Activated T-cell treated with anti-CD3 and anti-CD28 coated beads, Interleukin-2, amount 50 U/mL, for 4 hours (primary cell): ENCODE data around the gene LSP1. TPM values are rescaled to one million over a fixed set of nuclear protein-coding genes. Genes with fewer than 3 reads are reported as not detected.

Experiments used
- ATAC-seq, 2 donors: fragments of 200-7000 bp; cut with Tn5 transposase; one replicate each; pipeline ENCODE4 v1.10.0; 2021
- DNase-seq: peaks from one replicate; pipeline ENCODE4 v3.0.0-alpha.2; 2020
- H3K27me3 Mint-ChIP-seq: one replicate; pipeline ENCODE4 v1.8.0; 2021; ENCODE audit warnings: low read depth, mixed read lengths
- H3K36me3 Mint-ChIP-seq: one replicate; pipeline ENCODE4 v1.8.0; 2022; ENCODE audit warnings: mixed read lengths; ENCODE audit not compliant: insufficient read depth
- H3K4me1 Mint-ChIP-seq: one replicate; pipeline ENCODE4 v1.8.0; 2021; ENCODE audit warnings: low read depth, mixed read lengths
- H3K4me3 Mint-ChIP-seq: one replicate; pipeline ENCODE4 v1.8.0; 2021; ENCODE audit warnings: mild to moderate bottlenecking, moderate library complexity, mixed read lengths
- H3K9me3 Mint-ChIP-seq: one replicate; pipeline ENCODE4 v1.8.0; 2021; ENCODE audit warnings: mixed read lengths
- total RNA-seq, 3 donors: library from RNA; stranded (reverse); gene quantifications; one replicate each; pipeline ENCODE4 v1.2.1, GENCODE V29; 2021

The LSP1 gene
- total RNA-seq, 3 donors from 2014 or later, result 34.6 to 71.7 (median 60.6) TPM

GRCh38 chr11:1926156-1927025 lies 73.5 kb downstream of the LSP1 start:
- Mint-ChIP-seq H3K36me3 (no peaks in the 10 kb centered on the region), H3K4me3 (no peak overlapping the region), H3K9me3 (no peaks in the 10 kb centered on the region), H3K4me1 (peaks cover 2% of the 10 kb centered on the region), H3K27me3 (peaks cover 9% of the 10 kb centered on the region)
- no peak for ATAC-seq
- DNase-seq, result no peak

GRCh38 chr11:1927026-1927847 lies 74.4 kb downstream of the LSP1 start:
- DNase-seq (no peak), ATAC-seq (no peak)
- Mint-ChIP-seq H3K4me3 (no peak overlapping the region), H3K36me3 (no peaks in the 10 kb centered on the region), H3K27me3 (peaks cover 9% of the 10 kb centered on the region), H3K4me1 (peaks cover 2% of the 10 kb centered on the region), H3K9me3 (no peaks in the 10 kb centered on the region)

GRCh38 chr11:1927848-1928469 lies 75.1 kb downstream of the LSP1 start:
- peaks cover 9% of the 10 kb centered on the region for H3K27me3 Mint-ChIP-seq
- H3K4me1 Mint-ChIP-seq, result no peaks in the 10 kb centered on the region
- no peak overlapping the region for H3K4me3 Mint-ChIP-seq
- no peak for ATAC-seq
- no peaks in the 10 kb centered on the region for H3K36me3 Mint-ChIP-seq
- no peak for DNase-seq
- H3K9me3 Mint-ChIP-seq, result no peaks in the 10 kb centered on the region

GRCh38 chr11:1928470-1928890 lies 75.6 kb downstream of the LSP1 start:
- Mint-ChIP-seq H3K4me3 (no peak overlapping the region), H3K4me1 (no peaks in the 10 kb centered on the region), H3K9me3 (no peaks in the 10 kb centered on the region), H3K36me3 (no peaks in the 10 kb centered on the region), H3K27me3 (peaks cover 8% of the 10 kb centered on the region)
- no peak for ATAC-seq
- DNase-seq, result no peak

GRCh38 chr11:1928891-1929541 lies 76.1 kb downstream of the LSP1 start:
- Mint-ChIP-seq H3K4me1 (no peaks in the 10 kb centered on the region), H3K27me3 (peaks cover 3% of the 10 kb centered on the region), H3K36me3 (no peaks in the 10 kb centered on the region), H3K9me3 (no peaks in the 10 kb centered on the region), H3K4me3 (no peak overlapping the region)
- DNase-seq (no peak), ATAC-seq (no peak)

GRCh38 chr11:1929621-1930461 lies 77.0 kb downstream of the LSP1 start:
- peaks cover 3% of the 10 kb centered on the region for H3K27me3 Mint-ChIP-seq
- DNase-seq, result no peak
- H3K4me1 Mint-ChIP-seq, result no peaks in the 10 kb centered on the region
- H3K9me3 Mint-ChIP-seq, result no peaks in the 10 kb centered on the region
- no peaks in the 10 kb centered on the region for H3K36me3 Mint-ChIP-seq
- ATAC-seq, result no peak
- no peak overlapping the region for H3K4me3 Mint-ChIP-seq

GRCh38 chr11:1930462-1930830 lies 77.6 kb downstream of the LSP1 start:
- H3K4me3 Mint-ChIP-seq, result no peak overlapping the region
- ATAC-seq (no peak), DNase-seq (no peak)
- H3K27me3 Mint-ChIP-seq, result peaks cover 3% of the 10 kb centered on the region
- H3K36me3 Mint-ChIP-seq, result no peaks in the 10 kb centered on the region
- H3K4me1 Mint-ChIP-seq, result no peaks in the 10 kb centered on the region
- no peaks in the 10 kb centered on the region for H3K9me3 Mint-ChIP-seq

- Mint-ChIP-seq H3K4me3 (no peak overlapping the region), H3K27me3 (peaks cover 2% of the 10 kb centered on the region), H3K36me3 (no peaks in the 10 kb centered on the region), H3K4me1 (no peaks in the 10 kb centered on the region), H3K9me3 (no peaks in the 10 kb centered on the region)
- no peak for DNase-seq
- no peak for ATAC-seq
Measured at GRCh38 chr11:1931341-1932104, 78.6 kb downstream of the LSP1 start.

- no peak overlapping the region for H3K4me3 Mint-ChIP-seq
- H3K4me1 Mint-ChIP-seq, result no peaks in the 10 kb centered on the region
- H3K36me3 Mint-ChIP-seq, result no peaks in the 10 kb centered on the region
- no peaks in the 10 kb centered on the region for H3K9me3 Mint-ChIP-seq
- H3K27me3 Mint-ChIP-seq, result no peaks in the 10 kb centered on the region
- no peak for DNase-seq
- ATAC-seq, result no peak
Measured at GRCh38 chr11:1932105-1932480, 79.2 kb downstream of the LSP1 start.

GRCh38 chr11:1932681-1933080 lies 79.8 kb downstream of the LSP1 start:
- H3K4me1 Mint-ChIP-seq, result no peaks in the 10 kb centered on the region
- no peak overlapping the region for H3K4me3 Mint-ChIP-seq
- H3K9me3 Mint-ChIP-seq, result no peaks in the 10 kb centered on the region
- no peaks in the 10 kb centered on the region for H3K27me3 Mint-ChIP-seq
- H3K36me3 Mint-ChIP-seq, result no peaks in the 10 kb centered on the region
- DNase-seq, result no peak
- ATAC-seq, result no peak

GRCh38 chr11:1933416-1934334 lies 80.8 kb downstream of the LSP1 start:
- H3K4me1 Mint-ChIP-seq, result no peaks in the 10 kb centered on the region
- no peak for DNase-seq

More at GRCh38 chr11:1933416-1934334, 80.8 kb downstream of the LSP1 start:
- H3K9me3 Mint-ChIP-seq, result no peaks in the 10 kb centered on the region
- H3K27me3 Mint-ChIP-seq, result no peaks in the 10 kb centered on the region
- no peak overlapping the region for H3K4me3 Mint-ChIP-seq
- no peaks in the 10 kb centered on the region for H3K36me3 Mint-ChIP-seq
- no peak for ATAC-seq
